GM12872 (cell line): ENCODE data around the gene TSSK2.

Source experiments
- TF ChIP-seq, protein P1 (sequence below): IDR thresholded peaks from 3 replicates; pipeline ENCODE4 v1.5.1; 2011; ENCODE audit warnings: low read depth, mild to moderate bottlenecking, low read length, moderate library complexity; ENCODE audit not compliant: insufficient read depth

Gene TSSK2

GRCh38 chr22:19098157-19098556, 33.0 kb upstream of the TSSK2 start:
- TF ChIP-seq, protein P1, sequence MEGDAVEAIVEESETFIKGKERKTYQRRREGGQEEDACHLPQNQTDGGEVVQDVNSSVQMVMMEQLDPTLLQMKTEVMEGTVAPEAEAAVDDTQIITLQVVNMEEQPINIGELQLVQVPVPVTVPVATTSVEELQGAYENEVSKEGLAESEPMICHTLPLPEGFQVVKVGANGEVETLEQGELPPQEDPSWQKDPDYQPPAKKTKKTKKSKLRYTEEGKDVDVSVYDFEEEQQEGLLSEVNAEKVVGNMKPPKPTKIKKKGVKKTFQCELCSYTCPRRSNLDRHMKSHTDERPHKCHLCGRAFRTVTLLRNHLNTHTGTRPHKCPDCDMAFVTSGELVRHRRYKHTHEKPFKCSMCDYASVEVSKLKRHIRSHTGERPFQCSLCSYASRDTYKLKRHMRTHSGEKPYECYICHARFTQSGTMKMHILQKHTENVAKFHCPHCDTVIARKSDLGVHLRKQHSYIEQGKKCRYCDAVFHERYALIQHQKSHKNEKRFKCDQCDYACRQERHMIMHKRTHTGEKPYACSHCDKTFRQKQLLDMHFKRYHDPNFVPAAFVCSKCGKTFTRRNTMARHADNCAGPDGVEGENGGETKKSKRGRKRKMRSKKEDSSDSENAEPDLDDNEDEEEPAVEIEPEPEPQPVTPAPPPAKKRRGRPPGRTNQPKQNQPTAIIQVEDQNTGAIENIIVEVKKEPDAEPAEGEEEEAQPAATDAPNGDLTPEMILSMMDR: no peak

DNA sequence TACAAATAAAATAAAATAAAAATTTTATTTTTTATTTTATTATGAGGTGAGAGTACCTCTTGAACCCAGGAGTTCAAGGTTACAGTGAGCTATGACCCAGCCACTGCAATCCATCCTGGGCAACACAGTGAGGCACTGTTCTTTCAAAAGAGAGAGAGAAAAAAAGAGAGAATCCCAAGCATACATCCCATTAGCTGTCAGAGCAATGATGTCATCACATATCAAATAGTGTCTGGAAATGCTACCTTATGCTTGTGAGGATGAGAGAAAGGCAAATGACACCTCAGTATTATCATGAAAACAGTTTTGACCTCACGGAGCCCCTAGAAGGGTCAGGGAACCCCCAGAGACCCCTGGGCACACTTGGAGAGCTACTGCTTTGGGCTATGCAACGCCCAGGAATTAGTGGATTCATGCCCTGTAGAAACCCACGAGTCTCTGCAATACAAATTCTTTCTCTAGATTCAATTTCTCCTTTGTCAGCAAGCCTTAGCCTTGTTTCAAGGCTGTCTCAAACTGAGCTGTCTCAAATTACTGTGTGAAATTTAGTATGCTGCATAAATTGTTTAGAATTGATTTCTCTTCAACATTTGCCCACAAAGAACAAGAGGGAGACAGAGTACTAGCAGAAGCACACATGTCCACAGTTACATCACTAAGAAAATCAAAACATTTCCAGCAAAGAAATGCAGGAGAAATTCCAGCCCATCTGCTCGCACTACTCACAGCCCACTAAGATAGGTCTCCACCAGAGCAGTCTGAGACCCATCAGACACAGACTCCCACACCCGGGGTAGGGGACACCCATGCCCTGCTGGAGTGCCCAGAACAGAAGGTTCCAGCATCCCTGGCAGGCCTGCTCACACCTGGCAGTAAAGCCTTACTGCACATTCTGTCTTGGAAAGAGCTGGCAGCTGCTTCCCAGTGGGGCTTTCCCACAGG, 27.0 kb upstream of the TSSK2 start:
- TF ChIP-seq, protein P1: no peak

GRCh38 chr22:19105456-19105855, 25.7 kb upstream of the TSSK2 start:
- TF ChIP-seq, protein P1: no peak

DNA sequence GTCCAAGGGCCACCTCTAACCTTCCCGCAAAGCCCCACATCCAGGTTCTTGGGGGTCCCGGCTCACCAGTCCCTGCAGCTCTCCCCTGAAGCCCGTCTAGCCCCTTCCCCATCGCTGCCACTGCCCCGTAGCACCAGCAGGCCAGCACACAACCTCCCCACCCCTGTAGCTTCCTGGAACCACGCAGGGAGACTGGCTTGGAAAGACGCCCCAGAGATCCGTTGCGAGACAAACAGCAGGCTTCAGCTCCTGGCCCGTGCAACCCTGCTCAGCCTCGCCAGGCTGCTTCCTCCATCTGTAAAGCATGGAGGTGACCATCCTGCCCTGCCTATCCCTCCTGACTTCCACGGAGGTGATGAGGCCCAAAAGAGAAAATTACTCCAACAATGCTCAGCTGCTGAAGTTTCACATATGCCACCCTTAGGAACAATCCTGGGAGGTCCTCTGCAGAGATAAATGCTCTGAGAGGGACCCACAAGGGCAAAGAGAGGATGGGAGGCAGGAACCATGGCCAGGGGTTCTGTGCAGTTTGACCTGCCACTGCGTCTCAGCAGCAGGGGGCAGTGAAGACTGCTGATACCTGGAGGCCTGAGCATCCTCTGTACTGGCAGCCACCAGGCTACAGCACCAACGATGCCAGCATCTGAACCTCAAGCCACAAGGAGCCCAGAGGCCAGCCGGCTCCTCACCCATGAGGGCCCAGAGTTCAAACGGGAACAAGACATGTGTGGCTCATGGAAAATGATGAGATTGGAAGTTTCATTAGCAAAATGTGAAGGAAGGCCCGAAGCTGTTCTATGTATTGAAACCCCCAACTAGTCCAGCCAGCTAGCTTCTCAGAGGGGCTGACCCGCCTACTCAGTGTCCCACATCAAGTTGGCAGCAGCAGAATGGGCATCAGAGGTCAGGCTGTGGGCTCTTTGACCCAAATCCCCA, 25.0 kb upstream of the TSSK2 start:
- TF ChIP-seq, protein P1: peak; percentile 69

GRCh38 chr22:19106886-19107729, 24.0 kb upstream of the TSSK2 start:
- TF ChIP-seq, protein P1: no peak

DNA sequence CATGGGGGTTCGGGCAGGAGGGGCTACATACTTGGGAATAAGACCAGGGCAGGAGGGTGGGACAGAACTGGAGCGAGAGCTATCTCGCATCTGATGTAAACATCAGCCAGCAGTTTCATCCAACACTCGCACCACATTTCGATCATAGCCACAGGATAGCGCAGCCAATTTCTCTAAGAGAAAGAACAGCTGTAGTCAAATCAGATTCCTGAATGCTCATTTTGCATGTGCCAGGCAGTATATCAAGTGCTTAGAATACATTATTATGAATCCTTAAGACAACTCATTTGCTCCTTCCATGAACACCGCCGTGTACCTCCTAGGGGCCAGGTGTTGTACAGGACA, 23.4 kb upstream of the TSSK2 start:
- TF ChIP-seq, protein P1: no peak
